Activated CD4-positive, CD25-positive, alpha-beta regulatory T cell treated with anti-CD3 and anti-CD28 coated beads, Interleukin-2, amount 50 U/mL, for 72 hours (primary cell): ENCODE data around the gene COL20A1.
"Not testable (repeated sequence)": the region's sequence is repeated elsewhere in the genome, so short reads cannot be mapped to it uniquely, and the experiment has no call there.

ENCODE experiments used
- DNase-seq: peaks from one replicate; pipeline ENCODE4 v3.0.0; 2021

Gene COL20A1

DNA sequence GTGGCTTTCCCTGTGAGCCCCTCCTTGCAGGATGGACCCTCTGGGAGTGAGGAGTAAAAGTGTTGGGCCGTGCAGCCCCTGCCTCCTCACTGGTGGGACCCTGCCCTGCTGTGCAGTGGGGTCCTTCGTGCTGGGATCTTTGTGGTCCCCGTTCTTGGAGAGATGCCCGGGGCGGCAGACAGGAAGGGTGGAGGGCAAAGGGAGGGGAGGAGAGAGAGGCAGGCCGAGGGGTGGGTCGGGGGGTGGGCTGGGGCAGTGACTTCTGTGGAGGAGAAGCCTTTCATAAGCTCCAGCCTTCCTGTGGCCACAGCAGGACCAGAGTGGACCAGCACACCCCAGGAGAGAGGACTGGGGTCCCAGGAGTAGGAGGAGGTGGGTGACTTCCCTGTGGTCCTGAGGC lies at the start of gene COL20A1:
Gene COL20A1 (plus strand): TSS at position 283 of the 400 bp plus-strand sequence. CDS start 1,922 bp downstream, outside the sequence.
- DNase-seq: no peak

DNA sequence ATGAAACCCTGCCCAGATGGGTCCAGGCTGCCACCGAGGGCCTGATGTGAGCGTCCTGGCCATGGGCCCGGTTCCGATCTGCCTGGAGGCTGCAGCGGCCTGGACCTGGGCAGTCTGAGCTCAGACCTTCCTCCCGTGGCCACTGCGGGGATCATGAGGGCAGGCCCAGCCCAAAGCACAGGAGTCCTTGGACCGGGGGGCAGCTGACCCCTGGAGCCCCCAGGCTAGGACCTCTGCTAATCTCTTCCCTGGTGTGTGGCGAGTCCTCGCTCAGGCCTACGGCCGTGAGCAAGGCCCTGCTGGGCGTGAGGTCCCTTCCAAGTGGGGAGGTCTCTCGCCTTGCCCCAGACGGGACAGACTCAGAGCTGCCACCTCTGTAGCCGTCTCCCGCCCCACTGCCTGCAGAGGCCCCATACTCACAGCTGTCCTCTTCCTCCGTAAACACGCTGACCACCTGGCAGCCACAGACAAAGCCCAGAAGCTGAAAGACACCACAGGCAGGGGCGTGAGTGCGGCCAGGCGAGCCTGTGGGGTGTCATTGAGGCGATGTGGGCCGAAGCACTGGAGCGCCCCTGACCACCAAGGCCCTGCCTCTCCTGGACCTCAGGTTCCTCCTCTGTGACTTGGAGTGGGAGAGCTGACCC lies 49.3 kb upstream of the COL20A1 start:
- no peak for DNase-seq

DNA sequence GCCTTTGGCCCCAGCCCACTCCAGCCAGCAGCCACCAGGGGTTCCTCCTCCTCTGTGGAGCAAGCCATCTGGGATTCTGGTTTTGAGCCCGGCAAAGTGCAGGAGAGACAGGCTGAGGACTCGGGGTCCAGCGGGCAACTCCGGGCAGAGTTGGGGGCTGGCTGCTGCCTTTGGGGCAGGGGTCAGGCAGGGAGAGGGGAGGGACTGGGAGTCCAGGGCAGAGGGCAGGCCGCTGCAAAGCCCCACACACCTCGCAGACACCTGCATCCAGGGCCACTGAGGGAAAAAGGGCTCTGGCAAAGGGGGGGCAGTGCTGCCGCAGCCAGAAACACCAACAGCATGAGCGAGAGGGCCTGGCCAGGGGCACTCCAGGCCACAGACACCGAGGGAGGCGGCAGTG lies 48.5 kb upstream of the COL20A1 start:
- DNase-seq: no peak

DNA sequence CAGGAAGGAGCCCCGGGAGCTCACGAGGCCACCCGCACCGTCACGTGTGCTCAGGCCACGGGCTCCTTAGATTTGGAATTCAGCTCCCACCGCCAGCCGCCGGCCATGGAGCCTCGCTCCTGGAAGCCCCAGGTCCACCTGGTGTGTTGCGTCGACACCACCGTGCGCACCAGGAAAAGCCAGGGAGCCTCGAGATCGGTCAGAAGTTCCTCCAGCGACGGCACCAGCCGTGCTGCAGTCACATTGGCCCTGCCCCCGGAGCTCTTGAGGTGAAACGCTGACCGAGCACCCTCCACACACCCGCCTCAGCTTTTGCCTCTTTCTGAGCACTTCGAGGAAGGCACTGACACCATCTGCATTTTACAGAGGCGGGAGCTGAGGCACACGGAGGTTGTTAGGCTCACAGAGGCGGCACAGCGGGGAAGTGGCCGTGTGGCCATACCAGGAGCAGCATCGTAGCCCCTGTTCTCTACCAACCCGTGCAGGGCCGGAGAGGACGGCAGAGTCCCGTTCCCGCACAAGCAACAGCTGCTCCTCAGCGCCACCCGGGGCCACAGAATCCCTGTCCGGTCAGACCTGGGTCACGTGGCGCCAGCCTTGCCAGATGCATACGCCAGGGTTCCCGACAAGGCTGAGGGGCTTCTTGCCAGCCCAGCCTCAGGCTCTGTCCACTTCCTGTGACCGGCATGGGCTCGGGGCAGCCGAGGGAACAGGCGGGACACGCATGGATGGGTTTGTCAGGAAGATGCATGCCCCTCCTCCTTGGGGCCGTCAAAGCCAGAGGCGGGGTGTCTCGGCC lies 46.3 kb upstream of the COL20A1 start:
- DNase-seq: no peak

DNA sequence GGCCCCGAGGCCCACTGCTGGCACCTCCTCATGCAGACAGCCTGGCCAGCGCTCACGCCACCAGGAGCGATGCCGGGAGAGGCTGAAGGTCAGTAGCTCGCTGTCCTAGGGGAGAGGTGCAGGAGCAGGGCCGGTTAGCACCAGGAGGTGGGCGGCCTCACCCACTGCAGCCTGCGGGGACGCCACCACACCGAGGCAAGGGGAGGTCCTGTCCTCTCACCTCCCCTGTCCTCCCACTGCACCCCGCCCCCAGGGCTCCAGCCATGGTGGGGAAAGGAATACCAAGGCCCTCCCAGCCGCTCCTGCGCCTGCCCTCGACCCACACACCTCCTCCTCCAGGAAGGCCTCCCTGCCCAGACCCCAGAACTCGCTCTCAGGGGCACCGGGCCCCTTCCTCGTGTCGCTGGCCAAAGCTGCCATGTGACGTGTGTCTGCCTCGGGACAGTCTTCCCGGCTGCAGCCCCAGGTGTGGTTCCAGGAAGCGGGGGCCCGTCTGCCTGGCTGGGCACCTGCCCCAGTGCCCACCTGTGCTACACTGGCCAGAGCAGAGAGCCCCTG lies 45.2 kb upstream of the COL20A1 start:
- no peak for DNase-seq

DNA sequence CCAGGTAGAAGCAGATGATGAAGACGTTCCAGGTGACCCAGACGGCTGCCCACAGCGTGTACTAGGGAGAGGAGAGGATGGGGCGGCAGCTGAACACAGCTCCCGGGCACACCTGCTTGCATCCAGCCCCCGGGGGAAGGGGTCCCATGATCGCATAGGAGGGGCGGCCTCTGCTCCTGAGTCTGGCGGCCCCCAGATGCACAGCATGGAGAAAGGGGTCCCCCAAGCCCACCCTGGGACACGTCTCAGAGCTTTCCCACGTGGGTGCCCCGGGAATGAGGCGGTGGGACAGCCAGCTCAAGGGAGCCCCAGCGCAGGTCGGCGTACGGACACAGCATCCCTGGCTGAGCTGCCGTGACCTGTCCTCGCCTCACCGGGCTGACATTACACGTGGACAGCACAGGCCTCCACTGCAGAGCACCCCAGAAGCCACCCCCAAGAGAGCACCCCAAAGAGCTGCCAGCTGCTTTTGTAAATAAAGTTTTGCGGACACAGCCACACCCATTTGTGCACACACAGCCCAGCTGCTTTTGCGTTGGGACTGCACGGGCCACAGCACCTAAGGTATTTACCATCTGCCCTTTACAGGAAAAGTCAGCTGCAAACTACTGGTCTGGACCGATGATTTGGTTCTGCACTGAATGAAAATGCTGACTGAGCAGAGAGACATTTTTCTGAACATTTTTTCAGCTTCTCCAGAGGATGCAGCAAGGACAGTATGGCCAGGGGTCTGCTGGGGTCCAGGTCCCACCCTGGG lies 44.0 kb upstream of the COL20A1 start:
- DNase-seq: no peak

DNA sequence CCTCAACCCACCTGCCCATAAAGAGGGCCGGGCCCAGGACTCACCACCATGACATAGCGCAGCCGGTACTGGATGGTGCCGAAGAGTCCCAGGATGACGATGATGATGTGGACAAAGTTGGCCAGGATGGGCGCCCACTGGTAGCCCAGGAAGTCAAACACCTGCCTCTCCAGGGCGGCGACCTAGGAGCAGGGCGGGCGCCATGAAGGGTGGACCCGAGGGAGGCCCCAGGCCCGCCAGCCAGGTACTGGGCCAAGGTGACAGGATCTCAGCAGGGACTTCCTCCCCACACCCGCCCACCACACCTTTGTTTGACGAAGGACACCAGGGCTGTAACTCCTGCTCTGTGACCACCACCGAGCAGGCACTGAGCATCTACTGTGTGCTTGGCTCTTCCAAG lies 43.1 kb upstream of the COL20A1 start:
- no peak for DNase-seq

DNA sequence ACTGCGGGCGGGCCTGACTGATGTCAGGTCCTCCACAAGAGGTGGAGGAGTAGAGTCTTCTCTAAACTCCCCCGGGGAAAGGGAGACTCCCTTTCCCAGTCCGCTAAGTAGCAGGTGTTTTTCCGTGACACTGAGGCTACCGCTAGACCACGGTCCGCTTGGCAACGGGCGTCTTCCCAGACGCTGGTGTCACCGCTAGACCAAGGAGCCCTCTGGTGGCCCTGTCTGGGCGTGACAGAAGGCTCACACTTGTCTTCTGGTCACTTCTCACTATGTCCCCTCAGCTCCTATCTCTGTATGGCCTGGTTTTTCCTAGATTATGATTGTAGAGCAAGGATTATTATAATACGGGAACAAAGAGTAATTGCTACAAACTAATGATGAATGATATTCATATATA lies 41.6 kb upstream of the COL20A1 start:
- not testable (repeated sequence) for DNase-seq

DNA sequence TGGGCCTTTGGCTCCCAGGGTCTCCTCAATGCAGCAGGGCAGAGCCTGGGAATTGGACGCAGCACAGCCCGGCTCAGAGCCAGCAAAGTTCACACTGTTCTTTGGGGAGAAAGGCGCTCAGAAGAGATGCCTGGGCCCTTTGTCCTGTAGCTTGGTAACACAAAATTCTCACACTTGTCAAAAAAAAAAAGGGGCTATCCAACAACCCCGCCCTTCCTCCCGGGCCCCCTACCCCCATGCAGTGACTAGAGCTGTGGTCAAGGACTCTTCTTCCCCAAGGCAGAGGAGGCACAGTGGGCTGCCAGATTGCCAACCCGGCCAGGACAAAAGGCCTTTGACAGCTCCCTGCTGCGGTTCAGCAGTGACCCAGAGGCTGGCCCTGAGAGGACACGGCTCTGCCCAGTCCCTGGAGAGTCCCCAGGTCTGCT lies 40.7 kb upstream of the COL20A1 start:
- DNase-seq: no peak

DNA sequence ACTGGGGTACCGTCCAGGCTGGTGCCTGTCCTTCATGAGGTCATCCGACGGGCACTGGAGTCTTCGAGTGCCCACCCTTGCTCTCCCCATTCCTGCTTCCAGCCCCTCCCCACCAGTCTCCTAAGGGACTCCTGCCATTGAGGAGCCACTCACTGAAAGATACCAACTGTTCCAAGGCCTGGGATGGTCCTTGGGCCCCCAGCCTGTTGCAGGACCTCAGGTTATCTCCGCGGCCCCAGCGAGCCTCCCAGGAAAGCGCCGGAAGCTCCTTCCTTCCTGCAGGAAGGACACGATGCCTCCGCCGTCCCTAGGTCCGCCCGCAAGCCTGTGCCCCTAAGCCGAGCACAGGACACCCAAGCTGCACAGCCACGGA lies 39.9 kb upstream of the COL20A1 start:
- DNase-seq: no peak

DNA sequence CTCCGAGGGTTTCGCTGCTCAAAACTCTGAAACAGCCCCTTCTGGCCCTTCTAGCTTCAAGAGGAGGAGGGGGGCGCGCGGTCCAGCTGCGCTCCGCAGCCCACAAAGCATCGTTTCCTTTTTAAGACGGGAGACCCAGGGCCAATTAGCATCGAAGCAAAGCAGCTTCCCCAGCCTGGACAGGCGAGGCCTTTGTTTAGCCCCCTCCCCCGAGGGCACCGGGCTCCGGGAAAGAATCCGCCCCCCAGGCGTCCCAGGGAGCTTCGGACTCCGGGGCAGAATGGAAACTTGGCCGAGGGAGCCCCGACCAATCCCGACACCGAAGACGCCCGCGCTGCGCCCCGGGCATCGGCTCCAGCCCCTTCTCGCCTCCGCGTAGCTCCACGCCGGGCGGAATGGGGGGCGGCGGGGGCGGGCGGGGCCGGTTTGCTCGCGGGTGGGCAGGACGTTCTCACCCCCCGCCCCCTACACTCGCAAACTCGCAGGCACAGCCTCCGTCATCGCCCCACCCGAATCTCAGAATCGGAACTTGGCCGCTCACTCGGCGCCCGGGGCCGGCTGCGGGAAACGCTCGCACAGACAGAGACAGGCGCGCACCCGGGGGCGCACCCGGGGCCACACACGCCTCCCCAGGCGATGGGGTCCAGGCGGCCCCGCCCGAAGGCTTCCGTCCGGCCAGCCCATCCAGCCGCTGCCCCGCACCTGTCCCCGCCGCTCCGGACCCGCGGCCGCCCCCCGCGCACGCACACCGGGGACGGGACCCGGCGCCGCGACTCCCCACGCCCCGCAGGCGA lies 39.4 kb upstream of the COL20A1 start:
- no peak for DNase-seq

DNA sequence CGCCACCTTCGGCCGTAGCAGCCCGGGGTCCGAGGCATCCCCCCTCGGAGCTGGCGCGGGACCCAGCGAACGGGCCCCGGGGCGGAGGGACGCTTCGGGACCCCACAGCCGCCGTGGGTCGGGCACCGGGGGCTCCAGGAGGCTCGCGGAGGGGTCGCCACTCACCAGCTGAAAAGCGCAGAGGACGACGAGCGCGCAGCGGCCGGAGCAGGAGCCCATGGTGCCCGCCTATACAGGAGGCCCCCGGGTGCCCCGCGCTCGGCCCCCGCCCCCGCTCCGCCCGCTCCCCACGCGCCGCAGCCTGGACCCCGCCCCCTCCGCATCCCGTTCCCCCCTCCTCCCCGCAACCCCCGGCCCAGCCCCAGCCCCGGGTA lies 38.8 kb upstream of the COL20A1 start, which contains the start of gene NKAIN4:
Gene NKAIN4 (minus strand): TSS at position 232 of the 374 bp plus-strand sequence. CDS start 13 bp downstream, at position 219.
- DNase-seq: no peak

DNA sequence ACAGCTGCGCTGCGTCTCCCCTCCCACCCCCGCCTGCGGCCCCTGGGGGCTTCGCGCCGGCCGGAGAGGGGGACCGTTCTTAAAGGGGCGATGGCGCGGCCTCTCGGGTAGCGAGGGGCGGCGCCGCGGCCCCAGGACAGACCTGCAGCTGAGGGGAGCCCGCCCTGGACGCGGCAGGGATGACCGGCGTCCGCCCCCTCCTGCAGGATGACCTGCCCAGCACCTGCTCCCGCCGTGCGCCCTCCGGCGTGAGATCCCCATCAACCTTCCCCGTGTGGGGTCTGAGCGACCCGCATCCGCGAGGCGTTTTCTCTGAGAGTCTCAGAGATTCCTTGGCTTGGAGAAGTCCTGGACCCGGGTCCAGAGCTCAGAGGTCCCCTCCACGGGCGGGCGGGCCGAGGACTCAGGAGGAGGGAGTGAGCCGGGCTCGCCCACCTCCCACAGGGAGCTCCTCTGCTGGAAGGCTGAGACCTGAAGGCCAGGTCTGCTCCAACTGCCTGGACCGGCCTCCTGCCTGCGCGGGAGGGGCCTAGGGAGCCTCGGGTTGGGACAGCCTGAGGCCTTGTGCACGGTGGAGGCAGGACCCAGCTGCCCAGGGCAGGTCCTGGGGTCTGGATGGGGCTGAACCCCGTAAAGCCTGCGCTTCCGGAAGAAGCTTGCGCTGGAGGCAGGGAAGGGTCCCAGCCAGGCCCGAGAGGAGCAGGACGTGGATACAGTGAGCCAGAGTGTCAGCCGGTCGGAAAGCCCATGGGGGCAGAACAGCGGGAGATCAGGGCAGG lies 38.2 kb upstream of the COL20A1 start:
- DNase-seq: no peak

DNA sequence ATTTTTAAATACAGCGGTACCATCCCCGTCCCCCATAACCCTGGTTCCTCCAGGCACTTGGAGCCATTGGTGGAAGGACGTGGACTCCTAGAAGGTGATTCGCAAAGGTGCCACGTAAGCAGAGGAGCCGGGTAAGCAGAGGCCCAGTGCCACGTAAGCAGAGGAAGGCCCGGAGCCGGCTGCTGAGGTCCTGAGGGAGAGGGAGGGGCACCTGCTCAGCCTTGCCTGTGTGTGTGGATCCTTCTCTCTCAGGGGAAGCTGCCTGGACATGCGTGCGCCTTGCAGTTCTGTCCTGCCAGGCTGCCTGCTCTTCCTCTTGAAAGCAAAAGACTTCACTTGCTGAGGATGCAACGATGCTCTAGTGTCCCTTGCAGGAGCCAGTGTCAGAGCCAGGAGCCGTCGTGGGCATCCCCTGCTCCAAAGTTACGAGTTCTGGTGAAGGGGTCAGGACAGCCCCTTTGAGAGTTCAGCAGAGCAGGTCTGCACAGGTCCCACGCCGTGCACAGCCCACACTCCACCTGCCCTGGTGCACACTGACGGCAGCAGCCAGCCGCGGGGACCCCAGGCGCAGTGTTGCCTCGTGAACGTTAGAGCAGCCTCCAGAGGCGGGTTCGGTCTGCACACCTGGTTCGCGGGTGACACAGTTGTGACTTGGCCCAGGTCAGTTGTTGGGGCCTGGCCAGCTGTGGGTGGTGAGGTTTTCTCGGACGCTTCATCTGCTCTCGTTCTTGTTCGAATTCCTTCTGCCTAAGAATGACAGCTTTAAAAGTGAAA lies 36.9 kb upstream of the COL20A1 start:
- DNase-seq: no peak

DNA sequence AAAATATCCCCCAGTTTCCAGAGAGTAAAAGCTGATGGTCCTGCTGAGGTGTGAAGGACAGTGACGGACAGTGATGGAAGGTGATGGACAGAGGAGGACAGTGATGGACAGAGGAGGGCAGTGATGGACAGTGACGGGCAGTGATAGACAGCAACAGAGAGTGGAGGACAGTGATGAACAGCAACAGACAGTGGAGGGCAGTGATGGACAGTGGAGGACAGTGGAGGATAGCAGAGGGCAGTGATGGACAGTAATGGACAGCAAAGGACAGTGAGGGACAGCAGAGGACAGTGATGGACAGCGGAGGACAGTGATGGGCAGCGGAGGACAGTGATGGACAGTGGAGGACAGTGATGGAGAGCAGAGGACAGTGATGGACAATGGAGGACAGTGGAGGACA lies 36.0 kb upstream of the COL20A1 start:
- no peak for DNase-seq

DNA sequence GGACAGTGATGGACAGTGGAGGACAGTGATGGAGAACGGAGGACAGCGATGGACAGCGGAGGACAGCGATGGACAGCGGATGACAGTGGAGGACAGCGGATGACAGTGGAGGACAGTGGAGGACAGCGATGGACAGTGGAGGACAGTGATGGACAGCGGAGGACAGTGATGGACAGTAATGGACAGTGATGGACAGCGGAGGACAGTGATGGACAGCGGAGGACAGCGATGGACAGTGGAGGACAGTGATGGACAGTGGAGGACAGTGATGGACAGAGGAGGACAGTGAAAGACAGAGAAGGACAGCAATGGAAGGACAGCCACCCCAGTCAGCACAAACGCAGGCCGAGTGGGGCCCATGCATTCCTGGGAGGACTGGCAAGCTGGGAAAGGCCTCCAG lies 35.4 kb upstream of the COL20A1 start:
- no peak for DNase-seq

DNA sequence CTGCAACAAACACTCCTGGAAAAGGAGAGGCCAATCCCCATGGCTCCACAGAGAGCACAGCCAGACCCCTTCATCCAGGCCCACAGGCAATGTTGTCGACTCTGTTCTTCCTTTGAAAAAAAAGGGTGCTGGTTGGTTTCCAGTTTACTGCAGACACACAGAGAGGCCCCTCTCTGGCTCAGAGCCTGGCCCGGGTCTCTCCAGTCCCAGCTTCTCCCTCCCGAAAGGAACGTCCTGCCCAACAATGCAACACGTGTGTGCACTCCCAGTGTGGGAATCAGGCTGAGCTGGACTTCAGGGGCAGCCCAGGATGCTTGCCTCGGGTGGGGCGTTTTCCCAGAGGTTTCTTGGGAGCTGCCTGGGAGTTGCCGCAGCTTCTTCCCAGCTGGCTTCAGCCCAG lies 34.2 kb upstream of the COL20A1 start:
- DNase-seq: no peak

DNA sequence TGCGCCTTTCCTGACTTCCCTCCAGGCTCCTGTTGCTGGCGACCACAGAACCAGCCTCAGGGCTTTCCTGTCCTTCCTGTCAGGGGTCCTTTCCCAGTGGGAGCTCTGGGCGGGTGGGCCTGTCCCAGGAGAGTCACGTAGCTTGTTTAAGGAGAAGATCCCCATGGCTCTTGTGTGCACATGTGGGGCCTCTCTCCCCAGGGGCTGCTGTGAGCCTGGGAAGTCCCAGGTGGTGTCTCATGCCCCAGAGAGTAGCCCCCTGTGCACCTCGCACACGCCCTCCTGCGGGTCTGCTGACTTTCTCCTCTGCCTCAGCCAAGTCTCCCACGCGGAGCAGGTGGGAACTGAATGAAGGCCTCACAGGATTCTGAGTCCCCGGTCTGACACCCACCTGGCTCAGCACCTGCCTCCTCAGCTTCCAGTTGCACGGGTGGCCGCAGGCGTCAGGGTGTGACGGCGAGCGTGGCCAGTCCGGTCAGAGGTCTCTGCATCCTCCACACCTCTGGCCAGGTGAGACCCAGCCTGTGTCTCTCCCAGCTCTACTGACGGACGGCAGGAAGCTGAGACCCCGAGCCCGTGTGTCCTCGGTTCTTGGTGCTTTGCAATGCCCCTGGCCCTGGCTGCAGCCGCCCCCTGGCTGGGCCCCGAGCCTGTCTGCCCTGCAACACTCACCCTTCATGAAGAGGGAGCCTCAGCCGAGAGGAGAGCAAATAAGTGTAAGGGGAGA lies 33.1 kb upstream of the COL20A1 start:
- DNase-seq: no peak

DNA sequence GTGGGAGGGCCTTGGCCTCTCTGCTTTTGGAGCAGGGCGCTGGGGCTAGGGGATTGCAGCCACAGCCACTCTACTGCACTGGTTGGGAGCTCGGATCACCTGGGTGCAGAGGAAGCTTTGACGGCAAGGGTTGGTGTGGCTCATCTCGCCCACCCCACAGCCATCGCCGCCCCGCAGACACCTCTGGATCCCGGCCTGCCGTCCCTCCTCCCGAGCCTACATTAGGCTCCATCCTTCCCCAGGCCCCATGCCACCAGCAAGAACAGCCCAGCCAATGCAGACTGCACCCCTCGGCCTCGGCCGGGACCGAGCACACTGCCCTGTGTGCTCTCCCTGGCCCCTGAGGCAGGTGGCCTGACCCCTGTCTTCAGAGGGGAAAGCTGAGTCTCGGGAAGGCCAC lies 32.5 kb upstream of the COL20A1 start:
- DNase-seq: no peak

DNA sequence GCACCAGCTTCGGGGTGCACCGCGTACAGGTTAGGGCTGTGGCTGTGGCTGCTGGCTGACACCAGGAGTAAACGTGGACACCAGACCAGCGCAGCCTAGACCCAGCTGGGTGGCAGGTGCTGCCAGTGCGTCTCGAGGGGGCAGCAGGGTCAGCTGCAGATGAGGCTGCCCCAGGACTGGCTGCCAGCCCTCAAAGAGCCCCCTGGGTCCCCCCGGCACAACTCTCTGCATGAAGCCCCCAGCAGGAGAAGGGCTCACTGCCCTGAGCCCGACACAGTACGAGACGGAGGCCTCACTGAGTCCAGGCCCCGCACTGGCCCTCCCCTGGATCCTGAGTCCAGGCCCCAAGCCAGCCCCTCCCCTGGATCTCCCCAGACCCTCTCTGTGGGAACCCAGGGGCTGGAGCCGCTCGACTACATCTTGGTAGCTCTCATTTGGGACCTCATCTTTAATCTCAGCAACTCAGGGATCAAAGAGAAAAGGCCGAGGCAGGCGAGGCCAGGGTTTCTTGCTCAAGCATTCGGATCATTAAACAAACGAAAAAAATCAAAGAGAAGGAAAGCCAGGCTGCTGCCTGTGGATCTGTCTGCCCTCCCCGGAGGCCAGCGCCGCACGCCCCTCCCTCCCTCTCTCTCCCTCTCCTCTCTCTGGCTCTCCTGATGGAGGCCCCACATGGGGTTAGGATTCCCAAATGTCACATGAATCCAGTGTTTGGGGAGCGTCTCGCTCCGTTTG lies 31.8 kb upstream of the COL20A1 start:
- DNase-seq: no peak
